Measurements from ENCODE around the gene ZNF664. TPM values are rescaled to one million over a fixed set of nuclear protein-coding genes. Genes with fewer than 3 reads are reported as not detected.

Gene ZNF664
- total and polyA plus RNA-seq, 9 of the 15 experiments (the other 6 are each of a cell fraction or from before 2014, with no cell fraction given): 3.3 to 101 (median 63.6) TPM

DNA sequence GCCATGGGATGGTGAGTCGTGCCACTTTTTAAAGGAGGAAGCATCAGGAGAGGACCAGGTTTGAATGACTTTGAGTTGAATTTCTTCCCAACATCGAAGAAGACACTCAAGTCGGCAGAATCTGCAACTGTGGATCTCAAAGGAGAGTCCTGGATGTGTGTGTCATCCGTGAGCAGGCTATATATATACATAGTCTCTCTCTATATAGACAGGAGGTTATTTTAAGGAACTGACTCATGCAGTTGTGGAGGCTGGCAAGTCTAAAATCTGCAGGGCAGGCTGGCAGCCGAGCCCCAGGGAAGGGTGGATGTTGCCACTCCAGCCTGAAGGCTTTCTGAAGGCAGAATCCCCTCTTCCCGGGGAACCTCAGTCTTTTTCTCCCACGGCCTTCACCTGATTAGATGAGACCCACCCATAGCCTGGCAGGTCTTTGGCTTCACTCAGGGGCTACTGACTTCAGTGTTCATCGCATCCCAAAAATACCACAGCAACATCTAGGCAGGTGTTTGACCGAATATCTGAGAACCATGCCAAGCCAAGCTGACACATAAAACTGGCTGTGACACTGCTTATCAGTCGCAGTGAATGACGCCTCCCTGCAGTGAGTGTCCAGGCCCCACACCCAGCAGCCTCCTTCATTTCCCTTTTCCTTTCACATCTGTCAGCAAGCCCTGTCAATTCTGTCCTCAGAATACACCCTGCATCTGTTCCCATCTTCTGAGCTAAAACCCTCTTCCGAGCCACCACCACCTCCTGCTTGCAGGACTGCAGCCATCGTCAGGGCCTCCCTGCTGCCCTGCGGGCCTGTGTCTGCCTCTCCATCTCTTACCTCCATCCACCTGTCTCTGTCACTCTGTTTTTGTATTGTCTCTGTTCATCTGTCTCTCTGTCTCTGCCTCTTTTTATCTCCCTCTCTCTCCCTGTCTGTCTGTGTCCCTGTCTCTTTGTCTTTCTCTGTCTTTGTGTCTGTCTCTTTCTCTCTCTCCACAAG is 54.0 kb downstream of the ZNF664 start (continued):
- TF ChIP-seq, protein P1, sequence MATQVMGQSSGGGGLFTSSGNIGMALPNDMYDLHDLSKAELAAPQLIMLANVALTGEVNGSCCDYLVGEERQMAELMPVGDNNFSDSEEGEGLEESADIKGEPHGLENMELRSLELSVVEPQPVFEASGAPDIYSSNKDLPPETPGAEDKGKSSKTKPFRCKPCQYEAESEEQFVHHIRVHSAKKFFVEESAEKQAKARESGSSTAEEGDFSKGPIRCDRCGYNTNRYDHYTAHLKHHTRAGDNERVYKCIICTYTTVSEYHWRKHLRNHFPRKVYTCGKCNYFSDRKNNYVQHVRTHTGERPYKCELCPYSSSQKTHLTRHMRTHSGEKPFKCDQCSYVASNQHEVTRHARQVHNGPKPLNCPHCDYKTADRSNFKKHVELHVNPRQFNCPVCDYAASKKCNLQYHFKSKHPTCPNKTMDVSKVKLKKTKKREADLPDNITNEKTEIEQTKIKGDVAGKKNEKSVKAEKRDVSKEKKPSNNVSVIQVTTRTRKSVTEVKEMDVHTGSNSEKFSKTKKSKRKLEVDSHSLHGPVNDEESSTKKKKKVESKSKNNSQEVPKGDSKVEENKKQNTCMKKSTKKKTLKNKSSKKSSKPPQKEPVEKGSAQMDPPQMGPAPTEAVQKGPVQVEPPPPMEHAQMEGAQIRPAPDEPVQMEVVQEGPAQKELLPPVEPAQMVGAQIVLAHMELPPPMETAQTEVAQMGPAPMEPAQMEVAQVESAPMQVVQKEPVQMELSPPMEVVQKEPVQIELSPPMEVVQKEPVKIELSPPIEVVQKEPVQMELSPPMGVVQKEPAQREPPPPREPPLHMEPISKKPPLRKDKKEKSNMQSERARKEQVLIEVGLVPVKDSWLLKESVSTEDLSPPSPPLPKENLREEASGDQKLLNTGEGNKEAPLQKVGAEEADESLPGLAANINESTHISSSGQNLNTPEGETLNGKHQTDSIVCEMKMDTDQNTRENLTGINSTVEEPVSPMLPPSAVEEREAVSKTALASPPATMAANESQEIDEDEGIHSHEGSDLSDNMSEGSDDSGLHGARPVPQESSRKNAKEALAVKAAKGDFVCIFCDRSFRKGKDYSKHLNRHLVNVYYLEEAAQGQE (IDR thresholded peaks at IDR 0.05; ENCODE audit: borderline replicate concordance): no peak
- TF ChIP-seq, protein P1 (CRISPR knock-in tag; IDR thresholded peaks at IDR 0.05; ENCODE audit: low read depth): no peak
- TF ChIP-seq, protein P2, sequence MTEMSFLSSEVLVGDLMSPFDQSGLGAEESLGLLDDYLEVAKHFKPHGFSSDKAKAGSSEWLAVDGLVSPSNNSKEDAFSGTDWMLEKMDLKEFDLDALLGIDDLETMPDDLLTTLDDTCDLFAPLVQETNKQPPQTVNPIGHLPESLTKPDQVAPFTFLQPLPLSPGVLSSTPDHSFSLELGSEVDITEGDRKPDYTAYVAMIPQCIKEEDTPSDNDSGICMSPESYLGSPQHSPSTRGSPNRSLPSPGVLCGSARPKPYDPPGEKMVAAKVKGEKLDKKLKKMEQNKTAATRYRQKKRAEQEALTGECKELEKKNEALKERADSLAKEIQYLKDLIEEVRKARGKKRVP (CRISPR knock-in tag; IDR thresholded peaks at IDR 0.05): no peak
- TF ChIP-seq FOXM1 (IDR thresholded peaks at IDR 0.05; ENCODE audit: low read depth): peak; percentile 47; the same call in 1 of the 2 replicates
- no peak for TF ChIP-seq FOXM1 (CRISPR knock-in tag; IDR thresholded peaks at IDR 0.05; ENCODE audit: low read depth)
- no peak for TF ChIP-seq MBD2 (IDR thresholded peaks at IDR 0.05; ENCODE audit: borderline replicate concordance, low read depth)
- peak; percentile 27; the same call in 1 of the 2 replicates for TF ChIP-seq SPI1 (IDR thresholded peaks at IDR 0.05; ENCODE audit: borderline replicate concordance, low read depth, low read length)
- no peak for TF ChIP-seq GTF2E2 (tag; IDR thresholded peaks at IDR 0.05)
- no peak for TF ChIP-seq FIP1L1 (IDR thresholded peaks at IDR 0.05; ENCODE audit: low read depth, low read length, poor library complexity, severe bottlenecking)
- peak; percentile 6; the same call in 1 of the 2 replicates for TF ChIP-seq FOSL1 (tag; conservative IDR thresholded peaks at IDR 0.05)
- no peak for TF ChIP-seq JUND (IDR thresholded peaks at IDR 0.05; ENCODE audit: borderline replicate concordance, low read depth, low read length)
- TF ChIP-seq JUND (tag; IDR thresholded peaks at IDR 0.05; ENCODE audit: borderline replicate concordance, low read depth, low read length): peak; percentile 15; the same call in 2 of the 3 replicates
- no peak for TF ChIP-seq CC2D1A (IDR thresholded peaks at IDR 0.05)
- no peak for TF ChIP-seq MAFF (IDR thresholded peaks at IDR 0.05; ENCODE audit: low read length)
- TF ChIP-seq XRCC5 (IDR thresholded peaks at IDR 0.05; ENCODE audit: low read depth, low read length): no peak
- TF ChIP-seq, protein P3, sequence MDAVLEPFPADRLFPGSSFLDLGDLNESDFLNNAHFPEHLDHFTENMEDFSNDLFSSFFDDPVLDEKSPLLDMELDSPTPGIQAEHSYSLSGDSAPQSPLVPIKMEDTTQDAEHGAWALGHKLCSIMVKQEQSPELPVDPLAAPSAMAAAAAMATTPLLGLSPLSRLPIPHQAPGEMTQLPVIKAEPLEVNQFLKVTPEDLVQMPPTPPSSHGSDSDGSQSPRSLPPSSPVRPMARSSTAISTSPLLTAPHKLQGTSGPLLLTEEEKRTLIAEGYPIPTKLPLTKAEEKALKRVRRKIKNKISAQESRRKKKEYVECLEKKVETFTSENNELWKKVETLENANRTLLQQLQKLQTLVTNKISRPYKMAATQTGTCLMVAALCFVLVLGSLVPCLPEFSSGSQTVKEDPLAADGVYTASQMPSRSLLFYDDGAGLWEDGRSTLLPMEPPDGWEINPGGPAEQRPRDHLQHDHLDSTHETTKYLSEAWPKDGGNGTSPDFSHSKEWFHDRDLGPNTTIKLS (IDR thresholded peaks at IDR 0.05; ENCODE audit: borderline replicate concordance, low read depth): no peak
- peak; percentile 52; the same call in 1 of the 2 replicates for TF ChIP-seq CTBP1 (IDR thresholded peaks at IDR 0.05; ENCODE audit: borderline replicate concordance)
